Measurements from ENCODE around the gene DHRS9. TPM values are rescaled to one million over a fixed set of nuclear protein-coding genes. Genes with fewer than 3 reads are reported as not detected.

The DHRS9 gene
- total and polyA plus RNA-seq, 10 donors: 2.3 to 10.9 (median 5.3) TPM

DNA sequence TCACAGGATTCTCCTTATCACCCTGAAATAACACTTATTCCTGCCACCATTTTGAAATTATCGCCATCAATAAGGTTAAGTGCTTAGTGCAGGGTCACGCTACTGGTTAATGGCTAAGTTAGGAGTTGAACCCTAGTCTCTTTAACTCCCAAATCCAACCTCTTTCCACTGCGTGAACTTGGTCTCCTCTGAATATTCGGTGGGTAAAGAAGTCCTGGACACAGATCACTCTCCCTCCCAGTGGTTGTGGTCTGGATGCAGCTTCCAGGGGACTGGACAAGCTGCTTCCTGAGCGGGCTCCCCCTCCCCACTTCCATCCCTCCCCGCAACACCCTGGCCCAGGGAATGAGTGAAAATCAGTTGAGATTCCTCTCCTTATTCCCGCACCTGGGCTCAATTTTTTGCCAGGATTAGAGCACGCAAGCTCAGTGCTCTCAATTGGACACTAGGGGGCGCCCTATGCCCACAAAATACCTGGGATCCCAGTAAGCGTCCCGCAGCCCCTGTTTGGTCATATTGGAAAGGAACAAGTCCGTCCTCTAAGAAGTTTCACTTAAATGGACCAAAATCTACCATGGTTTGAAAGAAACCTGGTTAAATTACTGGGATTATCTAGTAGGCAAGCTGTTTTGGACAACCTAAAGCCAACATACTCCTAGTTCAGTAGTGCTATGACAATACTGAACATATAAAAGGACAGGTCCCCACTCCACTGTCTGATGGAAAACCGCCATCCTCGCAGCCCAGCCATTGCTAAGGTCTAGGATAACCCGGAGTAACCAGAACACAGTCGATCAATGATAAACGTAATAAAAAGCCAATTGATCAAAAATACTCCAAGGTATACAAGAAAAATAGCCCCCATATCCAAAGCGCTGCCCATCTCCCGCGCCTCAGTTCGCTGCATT, 40.4 kb downstream of the DHRS9 start:
- H3K4me1 ChIP-seq: peaks cover 0 to 64% (median 51%) of the 10 kb centered on the region in 6 donors
- intact Hi-C loops (cut with DNase I; ENCODE audit: low total_unique reads): no loop called here
- 49 to 57% (median 54%) methylated on average over 21 of the region's 21 CpGs for WGBS, 5 donors

DNA sequence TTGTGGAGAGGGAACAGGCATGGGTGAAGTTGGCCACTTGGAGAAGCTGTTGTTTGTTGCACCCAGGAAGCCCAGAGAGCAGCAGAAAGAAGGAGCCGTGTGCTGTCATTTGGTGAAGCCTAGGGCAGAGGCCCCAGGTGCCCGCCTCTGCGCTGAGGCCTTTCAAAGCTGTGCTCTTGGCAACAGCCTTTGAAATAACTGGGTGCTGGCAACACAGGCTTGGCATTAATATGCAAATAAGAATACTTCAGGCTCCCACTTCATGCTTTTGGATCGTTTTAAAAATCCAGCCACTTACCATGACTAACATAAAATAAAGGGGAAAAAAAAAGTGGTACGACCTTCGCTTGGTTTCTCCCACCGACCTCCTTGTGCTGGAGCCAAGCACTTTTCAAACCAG, 41.1 kb downstream of the DHRS9 start:
- Histone ChIP-seq H3K9me3 (no peaks in the 10 kb centered on the region), H3K27me3 (replicated peaks in 1 of 7) (peaks cover 0 to 17% (median 0%) of the 10 kb centered on the region in 7 donors), H3K4me1 (peaks cover 0 to 57% (median 49%) of the 10 kb centered on the region in 6 donors), H3K4me3 (no peak overlapping the region), H3K27ac (no peak overlapping the region), H3K36me3 (no peaks in the 10 kb centered on the region)
- intact Hi-C loops (cut with DNase I; ENCODE audit: low total_unique reads): no loop called here
- no peak for DNase-seq
- TF ChIP-seq POLR2A (IDR thresholded peaks at IDR 0.05) (no peak), CTCF (IDR thresholded peaks at IDR 0.05 in 8 of 11, conservative IDR thresholded peaks at IDR 0.05 in 3 of 11) (no peak), POLR2AphosphoS5 (IDR thresholded peaks at IDR 0.05) (no peak)
- WGBS, 5 donors: 73 to 81% (median 76%) methylated on average over 6 to 7 of the region's 7 CpGs

More for the DNA sequence above, 40.4 kb downstream of the DHRS9 start:
- no peaks in the 10 kb centered on the region for H3K9me3 ChIP-seq
- no peak overlapping the region for H3K4me3 ChIP-seq
- peak overlapping the region in 4 of 8 donors; percentile 73 to 89 (median 86) for H3K27ac ChIP-seq
- TF ChIP-seq POLR2AphosphoS5 (IDR thresholded peaks at IDR 0.05): no peak
- TF ChIP-seq CTCF (IDR thresholded peaks at IDR 0.05 in 8 of 11, conservative IDR thresholded peaks at IDR 0.05 in 3 of 11): peak; percentile 64 to 92 (median 86)
- H3K27me3 ChIP-seq (replicated peaks in 1 of 7): peaks cover 0 to 17% (median 0%) of the 10 kb centered on the region in 7 donors
- peak; percentile 90 for DNase-seq
- no peaks in the 10 kb centered on the region for H3K36me3 ChIP-seq

GRCh38 chr2:169110916-169111315, 41.6 kb downstream of the DHRS9 start:
- WGBS, 5 donors: 26 to 38% (median 29%) methylated on average over 16 to 18 of the region's 18 CpGs
- Histone ChIP-seq H3K27ac (no peak overlapping the region), H3K27me3 (replicated peaks in 1 of 7) (peaks cover 0 to 17% (median 0%) of the 10 kb centered on the region in 7 donors), H3K4me1 (peaks cover 0 to 52% (median 45%) of the 10 kb centered on the region in 6 donors), H3K36me3 (no peaks in the 10 kb centered on the region), H3K4me3 (no peak overlapping the region), H3K9me3 (no peaks in the 10 kb centered on the region)
- TF ChIP-seq POLR2AphosphoS5 (IDR thresholded peaks at IDR 0.05): no peak
- TF ChIP-seq CTCF (IDR thresholded peaks at IDR 0.05 in 8 of 11, conservative IDR thresholded peaks at IDR 0.05 in 3 of 11): no peak
- TF ChIP-seq POLR2A (IDR thresholded peaks at IDR 0.05): no peak
- intact Hi-C loops (cut with DNase I; ENCODE audit: low total_unique reads): no loop called here
- no peak for DNase-seq

DNA sequence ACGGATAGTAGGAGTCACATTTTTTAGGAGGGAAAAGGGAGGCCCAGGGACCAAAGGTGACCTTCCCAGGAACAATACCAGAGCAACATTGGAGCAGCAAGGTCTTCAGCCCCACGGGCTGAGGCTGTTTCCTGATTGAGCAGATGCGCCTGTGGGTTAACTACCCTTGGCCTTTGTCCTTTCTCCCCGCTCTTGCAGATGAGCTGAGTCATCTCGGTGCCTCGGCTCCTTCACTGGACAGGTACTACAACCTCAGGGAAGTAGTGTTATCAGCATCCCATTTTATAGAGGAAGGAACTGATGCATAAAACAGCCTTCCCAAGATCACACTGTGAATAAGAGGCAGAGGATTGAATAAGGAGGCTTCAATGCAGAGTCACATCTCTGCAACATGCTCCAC, 43.5 kb downstream of the DHRS9 start:
- Histone ChIP-seq H3K4me1 (peaks cover 0 to 33% (median 26%) of the 10 kb centered on the region in 6 donors), H3K36me3 (no peaks in the 10 kb centered on the region), H3K27me3 (replicated peaks in 1 of 7) (peaks cover 0 to 17% (median 0%) of the 10 kb centered on the region in 7 donors), H3K4me3 (no peak overlapping the region), H3K27ac (no peak overlapping the region), H3K9me3 (no peaks in the 10 kb centered on the region)
- no peak for DNase-seq
- intact Hi-C loops (cut with DNase I; ENCODE audit: low total_unique reads): no loop called here
- WGBS, 5 donors: 67 to 82% (median 77%) methylated on average over 6 of the region's 6 CpGs
- TF ChIP-seq POLR2AphosphoS5 (IDR thresholded peaks at IDR 0.05) (no peak), CTCF (IDR thresholded peaks at IDR 0.05 in 8 of 11, conservative IDR thresholded peaks at IDR 0.05 in 3 of 11) (no peak), POLR2A (IDR thresholded peaks at IDR 0.05) (no peak)
